Left cardiac atrium (tissue), 4 donors: ENCODE measurements around the gene DGAT2L6. TPM values are rescaled to one million over a fixed set of nuclear protein-coding genes. Genes with fewer than 3 reads are reported as not detected.

ENCODE experiments used
- ATAC-seq, 2 donors: fragments of 200-7000 bp; cut with Tn5 transposase; one replicate each; pipeline ENCODE4 v1.9.1; 2020; ENCODE audit warnings: mild to moderate bottlenecking in 2 of 2, moderate library complexity in 2 of 2
- DNase-seq: peaks from one replicate; pipeline ENCODE4 v3.0.0-alpha.2; 2020
- intact Hi-C, 2 donors: fragments of 100-400 bp; cut with DNase I; formaldehyde crosslinking; loops; one replicate each; pipeline versions ENCODE4 v1.14.1 to v1.15.1; 2022 to 2023
- long read RNA-seq: library from polyadenylated mRNA; unstranded; transcript quantifications from one replicate; pipeline ENCODE4 v2.0.0, GENCODE V29; 2021
- total RNA-seq, 2 donors: library from RNA; stranded (reverse); fragmentation: NEBNext Ultra II Directional; extraction: Animal tissue kit (Norgen Biotek cat#: 25700); gene quantifications; one replicate each; pipeline ENCODE4 v1.2.1, GENCODE V29; 2021
- donor health status: DM: no; HTN: yes; CAD: no.
- donor health status: DM: no; HTN: yes; CAD: no; lungs with severe emphysema.
- donor health status: DM: yes; HTN: yes; CAD: no.
- donor health status: Dilated cardiomyopathy.

Gene DGAT2L6
- not detected for total RNA-seq
- long read RNA-seq: 0 reads

- intact Hi-C loops: no loop called here
- DNase-seq (no peak), ATAC-seq (no peak)
Measured at GRCh38 chrX:70176938-70177533, at the start of gene DGAT2L6. Gene DGAT2L6, plus strand, starts transcription at chrX:70177483. Its CDS starts 100 bp downstream, at chrX:70177583.

GRCh38 chrX:70128071-70128470 lies 49.2 kb upstream of the DGAT2L6 start:
- ATAC-seq (no peak), DNase-seq (no peak)
- intact Hi-C loops: no loop called here

GRCh38 chrX:70129816-70130215 lies 47.5 kb upstream of the DGAT2L6 start:
- ATAC-seq (peak in 1 of 2 donors; percentile 45), DNase-seq (no peak)
- intact Hi-C loops: no loop called here

GRCh38 chrX:70132224-70132623 lies 45.1 kb upstream of the DGAT2L6 start:
- intact Hi-C loops: no loop called here
- ATAC-seq (no peak), DNase-seq (no peak)

GRCh38 chrX:70132877-70133302 lies 44.4 kb upstream of the DGAT2L6 start:
- ATAC-seq (peak; percentile 3 to 40), DNase-seq (no peak)
- intact Hi-C loops: no loop called here

GRCh38 chrX:70133303-70134115 lies 43.8 kb upstream of the DGAT2L6 start, which contains the start of gene IGBP1:
Gene IGBP1, plus strand, starts transcription at chrX:70133447. Its CDS starts 501 bp downstream, at chrX:70133948.
- intact Hi-C loops: no loop called here
- ATAC-seq: peak; percentile 92 to 95

GRCh38 chrX:70134116-70134477 lies 43.2 kb upstream of the DGAT2L6 start:
- ATAC-seq: peak in 1 of 2 donors; percentile 9
- intact Hi-C loops: no loop called here
- DNase-seq: no peak

More at GRCh38 chrX:70133303-70134115, 43.8 kb upstream of the DGAT2L6 start, which contains the start of gene IGBP1:
- peak; percentile 80 for DNase-seq

- intact Hi-C loops: no loop called here
- ATAC-seq (no peak), DNase-seq (no peak)
Measured at GRCh38 chrX:70138622-70139021, 38.7 kb upstream of the DGAT2L6 start.

- intact Hi-C loops: no loop called here
- ATAC-seq: no peak
- no peak for DNase-seq
Measured at GRCh38 chrX:70139736-70140135, 37.5 kb upstream of the DGAT2L6 start.

- DNase-seq: no peak
- intact Hi-C loops: no loop called here
- no peak for ATAC-seq
Measured at GRCh38 chrX:70141373-70141772, 35.9 kb upstream of the DGAT2L6 start.

GRCh38 chrX:70166601-70167590 lies 10.4 kb upstream of the DGAT2L6 start:
- peak in 1 of 2 donors; percentile 27 for ATAC-seq
- intact Hi-C loops: no loop called here
- no peak for DNase-seq

- peak; percentile 26 for DNase-seq
- ATAC-seq: peak; percentile 77 to 84
Measured at GRCh38 chrX:70168238-70169188, 8.8 kb upstream of the DGAT2L6 start.

GRCh38 chrX:70169281-70169680 lies 8.0 kb upstream of the DGAT2L6 start:
- no peak for DNase-seq
- ATAC-seq: no peak
- intact Hi-C loops: no loop called here

More at GRCh38 chrX:70168238-70169188, 8.8 kb upstream of the DGAT2L6 start:
- intact Hi-C loops: no loop called here

- DNase-seq (no peak), ATAC-seq (no peak)
- intact Hi-C loops: no loop called here
Measured at GRCh38 chrX:70171624-70172023, 5.7 kb upstream of the DGAT2L6 start.

GRCh38 chrX:70172221-70172620 lies 5.1 kb upstream of the DGAT2L6 start:
- intact Hi-C loops: no loop called here
- no peak for ATAC-seq
- no peak for DNase-seq

- ATAC-seq (no peak), DNase-seq (no peak)
- intact Hi-C loops: no loop called here
Measured at GRCh38 chrX:70172964-70173363, 4.3 kb upstream of the DGAT2L6 start.

- intact Hi-C loops: no loop called here
- DNase-seq: no peak
- peak in 1 of 2 donors; percentile 58 for ATAC-seq
Measured at GRCh38 chrX:70174754-70175153, 2.5 kb upstream of the DGAT2L6 start.

- DNase-seq (no peak), ATAC-seq (no peak)
- intact Hi-C loops: no loop called here
Measured at GRCh38 chrX:70175338-70175737, 1.9 kb upstream of the DGAT2L6 start.
